Stimulated activated CD4-positive, alpha-beta T cell treated with anti-CD3 and anti-CD28 coated beads, Interleukin-4, amount 100 ng/mL, for 24 hours (primary cell): ENCODE measurements around the gene HSFX2.
"Not testable (repeated sequence)": the region's sequence is repeated elsewhere in the genome, so short reads cannot be mapped to it uniquely, and the experiment has no call there.

Experiments used
- DNase-seq: peaks from one replicate; pipeline ENCODE4 v3.0.0-alpha.2; 2020

Gene HSFX2, protein sequence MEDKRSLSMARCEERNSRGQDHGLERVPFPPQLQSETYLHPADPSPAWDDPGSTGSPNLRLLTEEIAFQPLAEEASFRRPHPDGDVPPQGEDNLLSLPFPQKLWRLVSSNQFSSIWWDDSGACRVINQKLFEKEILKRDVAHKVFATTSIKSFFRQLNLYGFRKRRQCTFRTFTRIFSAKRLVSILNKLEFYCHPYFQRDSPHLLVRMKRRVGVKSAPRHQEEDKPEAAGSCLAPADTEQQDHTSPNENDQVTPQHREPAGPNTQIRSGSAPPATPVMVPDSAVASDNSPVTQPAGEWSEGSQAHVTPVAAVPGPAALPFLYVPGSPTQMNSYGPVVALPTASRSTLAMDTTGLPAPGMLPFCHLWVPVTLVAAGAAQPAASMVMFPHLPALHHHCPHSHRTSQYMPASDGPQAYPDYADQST

DNA sequence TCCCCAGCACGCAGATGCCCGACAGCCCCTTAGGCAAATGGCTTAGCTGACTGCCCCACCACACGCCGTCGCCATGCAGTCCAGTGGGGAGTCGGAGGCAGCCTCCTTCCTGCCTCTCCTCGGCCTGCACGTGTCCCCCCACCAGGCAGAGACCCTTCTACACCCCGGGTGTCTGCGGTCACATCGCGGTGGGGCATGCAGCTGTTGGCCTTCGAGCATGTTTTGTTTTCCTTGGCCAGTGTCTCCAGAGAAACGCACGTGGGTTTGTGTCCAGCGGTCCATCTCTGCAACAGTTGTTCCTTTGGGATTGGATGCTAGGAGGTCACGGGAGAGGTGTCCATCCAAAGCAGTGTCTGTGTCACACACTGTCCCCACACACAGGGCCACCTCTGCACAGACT is at the start of gene HSFX2:
HSFX2 (minus strand) TSS at position 101 of the 400 bp plus-strand sequence. CDS start 614 bp downstream, outside the sequence.
- DNase-seq = not testable (repeated sequence)

DNA sequence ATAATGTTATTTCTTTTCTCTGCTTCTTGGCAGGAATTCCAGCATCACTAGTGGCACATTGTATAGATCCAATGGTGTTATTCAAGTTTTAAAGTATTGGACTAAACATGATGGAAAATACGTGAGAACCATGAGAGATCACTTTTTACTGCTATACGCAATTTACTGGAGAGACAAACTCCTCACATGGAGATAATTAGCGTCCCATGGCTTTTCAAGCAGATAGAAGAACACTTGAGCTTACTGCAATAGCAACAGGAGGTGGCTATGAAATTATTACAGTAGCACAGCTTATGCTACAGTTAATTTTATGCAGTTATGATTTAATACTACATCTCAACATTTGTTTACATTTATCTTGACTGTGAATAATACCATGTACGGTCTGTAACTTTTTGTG is 48.4 kb upstream of the HSFX2 start:
- DNase-seq = no peak

DNA sequence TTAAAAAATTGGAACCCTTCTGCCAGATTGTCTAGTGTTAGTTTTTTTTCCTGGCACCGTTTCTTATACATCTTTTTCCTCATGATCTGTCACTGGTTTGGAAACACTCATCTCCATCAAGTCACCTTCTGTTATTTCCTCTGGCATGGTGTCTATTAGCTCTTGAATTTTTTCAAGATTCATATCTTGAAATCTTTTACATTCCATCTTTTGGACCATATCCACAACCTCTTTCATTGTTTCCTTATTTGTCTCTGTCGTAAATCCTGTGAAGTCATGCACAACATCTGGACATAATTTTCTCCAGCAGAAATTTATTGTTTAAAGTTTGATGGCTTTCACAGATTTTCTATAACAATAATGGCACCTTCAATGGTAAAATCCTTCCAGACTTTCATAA is 46.7 kb upstream of the HSFX2 start:
- no peak for DNase-seq

DNA sequence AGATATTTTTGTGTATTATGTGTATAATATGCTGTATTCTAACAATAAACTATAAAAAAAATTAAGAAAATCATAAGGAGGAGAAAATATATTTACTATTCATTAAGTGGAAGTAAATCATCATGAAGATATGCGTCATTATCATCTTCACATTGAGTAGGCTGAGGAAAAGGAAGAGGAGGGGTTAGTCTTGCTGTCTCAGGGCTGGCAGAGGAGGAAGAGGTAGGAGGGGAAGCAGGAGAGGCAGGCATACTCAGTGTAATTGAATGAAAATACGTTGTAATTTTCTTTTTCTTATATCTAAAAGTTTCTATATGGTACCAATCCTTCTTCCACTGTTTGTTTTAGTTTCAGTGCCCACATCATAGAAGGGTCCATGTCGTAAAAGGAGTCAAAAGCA is 46.3 kb upstream of the HSFX2 start:
- DNase-seq = no peak

DNA sequence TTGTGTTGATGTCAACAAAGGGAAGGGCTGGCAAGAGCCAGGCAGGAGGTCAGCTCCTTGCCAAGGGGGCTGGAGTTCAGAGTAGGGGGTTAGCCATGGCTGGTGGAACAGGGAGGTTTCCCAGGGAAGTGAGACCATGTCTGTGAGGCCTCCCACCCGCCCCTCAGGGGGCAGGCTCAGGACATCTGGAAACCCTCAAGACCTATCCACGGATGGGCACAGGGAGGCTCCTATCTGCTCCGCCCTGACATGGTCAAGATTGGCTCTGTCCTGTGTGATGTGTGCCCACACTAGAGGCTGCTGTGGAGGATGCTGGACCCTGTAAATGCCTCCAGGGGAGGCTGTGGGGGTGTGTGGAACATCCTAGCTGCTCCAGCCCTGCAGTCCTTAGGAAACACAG is 44.5 kb upstream of the HSFX2 start:
- DNase-seq = no peak

DNA sequence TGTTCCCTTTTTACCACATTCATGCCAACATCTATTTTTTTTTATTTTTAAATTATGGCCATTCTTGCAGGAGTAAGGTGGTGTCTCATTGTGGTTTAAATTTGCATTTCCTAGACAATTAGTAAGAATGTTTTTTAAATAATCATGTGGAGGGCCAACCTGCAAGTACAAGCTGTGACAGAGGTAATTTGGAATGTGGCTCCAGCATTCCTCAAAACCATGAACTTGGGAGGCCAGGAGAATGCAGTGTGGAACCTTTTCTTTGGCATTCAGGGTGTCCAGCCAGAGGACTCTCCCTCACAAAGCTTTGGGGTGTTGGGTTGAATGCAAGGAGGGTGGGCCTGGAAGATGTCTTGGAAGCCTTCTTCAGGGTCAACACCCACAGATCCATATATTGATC is 43.7 kb upstream of the HSFX2 start:
- no peak for DNase-seq

DNA sequence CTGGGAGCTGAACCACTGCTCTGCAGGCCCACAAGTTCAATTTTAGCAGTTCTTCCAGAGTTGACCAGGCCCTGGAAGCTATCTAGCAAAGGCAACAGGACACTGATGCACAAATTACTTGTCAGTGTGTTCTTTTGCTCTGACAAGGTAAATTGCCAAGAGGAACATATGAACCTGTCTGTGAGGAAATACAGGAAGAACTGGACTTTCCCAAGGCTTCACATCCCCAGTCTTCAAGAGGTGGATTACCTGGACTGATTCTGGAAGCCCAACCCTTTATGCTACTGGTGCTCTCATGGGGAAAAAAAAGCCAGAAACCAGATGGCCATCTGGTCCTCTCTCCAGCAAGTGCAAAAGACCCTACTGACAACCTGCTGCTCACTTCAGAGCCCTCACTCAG is 38.4 kb upstream of the HSFX2 start:
- no peak for DNase-seq

DNA sequence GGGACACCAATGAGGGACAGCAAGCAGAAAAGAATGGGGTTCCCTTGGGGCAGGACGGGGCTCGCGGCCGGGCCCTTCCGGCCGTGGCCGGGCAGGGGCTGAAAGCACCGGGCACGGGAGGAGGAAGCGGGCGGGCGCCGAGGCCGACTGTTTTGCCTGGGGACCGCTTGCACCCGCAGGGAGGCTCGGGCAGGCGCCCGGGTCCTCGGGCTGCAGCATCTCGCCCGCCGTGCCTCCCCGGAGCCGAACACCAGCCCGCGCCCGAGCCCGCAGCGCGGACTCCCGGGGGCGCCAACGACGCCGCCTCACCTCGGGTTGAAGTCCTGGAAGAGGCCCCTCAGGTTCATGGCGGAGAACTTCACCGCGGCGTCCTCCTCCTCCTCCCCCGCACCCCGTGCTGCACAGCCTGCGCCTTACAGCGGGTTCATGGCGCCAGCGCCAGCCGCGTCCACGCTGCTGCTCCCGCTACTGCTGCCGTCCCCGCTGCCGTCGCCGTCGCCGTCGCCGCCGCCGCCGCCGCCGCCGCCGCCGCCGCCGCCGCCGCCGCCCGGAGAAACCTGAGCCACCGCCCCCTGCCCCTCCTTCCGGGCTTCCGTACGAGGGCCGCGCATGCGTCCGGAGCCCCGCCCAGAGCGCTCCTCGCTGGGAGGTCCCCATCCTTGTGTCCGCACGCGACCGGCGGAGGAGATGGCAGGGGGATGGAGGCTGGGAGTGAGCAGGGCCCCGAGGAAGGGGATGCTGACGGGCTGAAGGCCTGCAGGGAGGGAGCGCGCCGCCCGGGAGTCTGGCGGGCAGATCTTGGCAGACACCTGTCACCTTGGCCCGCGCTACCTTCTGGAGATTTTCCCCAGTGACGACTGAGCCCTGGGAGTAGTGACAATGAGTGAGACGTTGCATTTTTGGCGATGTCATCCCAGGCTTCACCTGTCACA is 36.4 kb upstream of the HSFX2 start, which contains the start of gene TMEM185A:
TMEM185A (minus strand) TSS at position 559 of the 932 bp plus-strand sequence; CDS start at position 347, 212 bp downstream.
- DNase-seq = peak; percentile 77

DNA sequence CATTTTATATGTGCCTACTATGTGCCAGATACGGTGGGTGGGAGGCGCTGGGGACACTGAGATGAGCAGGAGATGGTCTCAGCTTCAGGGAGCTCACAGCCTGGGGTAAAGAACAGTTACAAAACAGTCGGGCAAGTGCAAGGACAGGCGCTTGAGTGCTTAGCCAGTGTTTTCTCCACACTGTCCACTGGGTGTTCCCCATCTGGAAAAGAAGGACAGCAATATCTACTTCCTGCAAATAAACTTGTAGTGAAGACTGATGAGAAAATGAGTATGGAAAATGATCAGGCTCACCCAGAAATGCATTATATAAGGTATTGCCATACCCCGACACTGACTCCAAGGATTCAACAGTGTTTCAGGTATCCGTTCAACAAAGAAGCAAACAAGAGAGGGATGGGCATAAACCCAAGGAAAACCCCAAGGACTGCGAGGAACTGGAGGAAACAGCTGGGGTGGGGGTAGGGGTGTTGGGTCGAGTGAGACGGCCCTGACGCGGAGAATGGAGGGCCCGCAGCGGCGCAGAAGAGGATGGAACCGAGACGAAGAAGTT is 35.6 kb upstream of the HSFX2 start:
- DNase-seq = no peak

DNA sequence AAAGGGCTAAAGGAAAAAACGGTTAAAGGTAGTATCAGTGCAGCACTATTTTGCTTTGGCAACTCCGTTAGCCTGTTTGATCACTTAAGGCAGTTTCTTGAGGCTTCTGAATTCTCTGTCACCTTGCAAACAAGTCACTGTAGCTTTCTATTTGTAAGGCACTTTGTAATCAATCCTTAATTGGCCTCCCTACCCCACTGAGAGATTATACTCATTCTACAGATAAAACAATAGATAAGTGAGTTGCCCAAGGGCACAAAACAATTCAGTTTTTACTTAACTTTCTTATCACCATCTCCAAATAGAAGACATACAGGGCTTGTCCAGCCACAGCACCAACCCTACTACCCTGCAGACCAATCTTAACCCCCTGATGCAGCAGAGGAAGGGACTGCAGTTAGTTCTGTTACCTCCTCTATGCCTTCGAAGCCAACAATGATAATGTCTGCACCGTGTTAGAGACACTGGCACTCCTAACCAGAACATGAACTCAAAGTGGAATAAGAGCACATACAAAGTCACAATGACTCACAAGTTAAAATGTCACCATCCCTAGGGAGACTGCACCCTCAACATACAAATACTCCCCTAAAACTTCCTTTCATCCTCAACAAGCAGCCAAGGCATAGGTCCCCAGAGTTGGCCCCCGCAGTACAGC is 34.7 kb upstream of the HSFX2 start:
- DNase-seq = no peak

DNA sequence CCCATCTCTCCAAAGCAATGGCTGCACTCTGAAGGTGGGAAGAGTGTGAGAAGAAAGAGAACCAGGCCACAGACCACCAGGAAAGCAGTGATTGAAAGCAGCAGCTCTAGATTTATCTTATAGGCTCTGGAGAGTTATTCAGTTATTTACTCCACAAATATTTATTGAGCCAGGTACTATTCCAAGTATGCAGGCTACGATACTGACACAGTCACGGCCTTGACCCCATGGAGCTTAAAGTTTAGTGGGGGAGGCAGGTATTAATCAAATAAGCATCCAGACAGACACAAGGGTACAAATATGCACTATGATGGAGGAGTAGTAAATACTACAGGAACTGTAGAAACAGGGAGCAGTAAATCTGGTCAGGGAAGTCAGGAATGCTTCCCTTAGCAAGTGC is 33.7 kb upstream of the HSFX2 start:
- no peak for DNase-seq

DNA sequence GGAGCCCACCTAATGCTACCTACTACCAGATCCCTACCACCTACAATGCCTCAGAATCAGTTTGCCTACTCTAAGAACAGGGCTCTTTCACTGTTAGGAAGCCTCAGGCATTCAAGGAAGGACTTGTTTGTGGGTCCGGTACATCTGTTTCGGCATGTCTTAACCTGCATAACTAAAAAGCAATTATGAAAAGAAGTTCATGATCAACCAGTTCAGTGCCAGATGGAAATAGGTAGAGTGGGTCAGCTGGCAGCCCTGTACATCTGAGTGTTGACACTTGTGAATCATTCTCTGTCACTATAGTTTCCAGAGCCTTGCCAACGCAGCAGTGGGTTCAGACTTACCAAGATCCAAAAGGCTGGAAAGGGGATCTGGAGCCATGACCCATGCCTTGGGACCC is 33.2 kb upstream of the HSFX2 start:
- DNase-seq = no peak

DNA sequence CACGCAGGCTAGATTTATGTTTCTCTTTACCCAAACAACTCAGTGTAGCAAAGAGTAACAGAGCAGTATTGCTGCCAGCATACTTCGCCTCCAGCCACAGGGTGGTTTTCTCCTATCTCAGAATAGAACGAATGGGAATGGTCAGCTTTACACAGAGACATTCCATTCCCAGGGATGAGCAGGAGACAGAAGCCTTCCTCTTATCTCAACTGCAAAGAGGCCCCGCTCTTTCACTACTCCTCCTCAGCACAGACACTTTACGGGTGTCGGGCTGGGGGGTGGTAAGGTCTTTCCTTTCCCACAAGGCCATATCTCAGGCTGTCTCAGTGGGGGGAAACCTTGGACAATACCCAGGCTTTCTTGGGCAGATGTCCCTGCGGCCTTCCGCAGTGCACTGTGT is 31.7 kb upstream of the HSFX2 start:
- DNase-seq = not testable (repeated sequence)

DNA sequence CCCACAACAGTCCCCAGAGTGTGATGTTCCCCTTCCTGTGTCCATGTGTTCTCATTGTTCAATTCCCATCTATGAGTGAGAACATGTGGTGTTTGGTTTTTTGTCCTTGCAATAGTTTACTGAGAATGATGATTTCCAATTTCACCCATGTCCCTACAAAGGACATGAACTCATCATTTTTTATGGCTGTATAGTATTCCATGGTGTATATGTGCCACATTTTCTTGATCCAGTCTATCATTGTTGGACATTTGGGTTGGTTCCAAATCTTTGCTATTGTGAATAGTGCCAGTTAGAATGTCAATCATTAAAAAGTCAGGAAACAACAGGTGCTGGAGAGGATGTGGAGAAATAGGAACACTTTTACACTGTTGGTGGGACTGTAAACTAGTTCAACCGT is 24.5 kb upstream of the HSFX2 start:
- not testable (repeated sequence) for DNase-seq

DNA sequence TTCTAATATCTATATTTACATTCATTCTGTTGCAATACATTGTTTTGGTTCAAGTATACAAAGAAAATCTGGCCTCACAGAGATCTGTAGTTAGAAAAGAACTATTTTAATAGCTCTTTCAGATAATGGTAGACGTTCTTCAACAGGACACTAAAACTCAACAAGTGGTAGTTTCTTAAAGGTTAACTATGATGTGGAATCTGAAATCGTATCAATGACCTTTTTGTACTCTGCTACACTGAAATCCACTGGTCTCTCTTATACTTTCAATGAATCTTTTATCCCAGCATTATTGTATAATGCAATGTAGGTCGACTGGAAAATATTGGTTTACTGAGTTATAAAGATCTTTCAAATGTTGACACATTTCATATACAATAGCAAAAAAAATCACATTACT is 23.8 kb upstream of the HSFX2 start:
- no peak for DNase-seq

DNA sequence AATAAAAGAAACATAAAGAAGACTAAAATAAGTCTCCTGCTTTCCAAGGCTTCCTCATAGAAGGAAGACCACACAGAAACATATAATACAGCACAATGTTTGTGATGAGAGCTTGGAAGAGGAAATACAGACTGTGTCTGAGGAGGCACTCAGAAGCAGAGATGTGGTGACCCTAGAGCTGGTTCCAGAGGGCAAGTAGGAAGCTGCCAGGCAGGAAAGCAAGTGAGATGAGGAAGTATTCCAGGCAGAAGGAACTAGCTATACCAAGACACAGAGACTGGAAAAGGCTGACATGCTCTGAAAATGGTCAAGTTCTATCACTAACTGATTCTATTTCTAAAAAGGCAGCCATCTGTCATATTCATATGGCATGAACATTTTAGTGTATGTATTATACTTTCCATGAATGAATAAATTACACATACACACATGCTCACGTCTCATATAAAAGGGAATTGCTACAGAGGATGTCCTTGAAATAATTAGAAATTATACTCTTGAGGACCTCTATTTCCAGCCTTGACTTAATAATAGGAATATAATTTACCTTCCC is 16.6 kb upstream of the HSFX2 start:
- DNase-seq = no peak

DNA sequence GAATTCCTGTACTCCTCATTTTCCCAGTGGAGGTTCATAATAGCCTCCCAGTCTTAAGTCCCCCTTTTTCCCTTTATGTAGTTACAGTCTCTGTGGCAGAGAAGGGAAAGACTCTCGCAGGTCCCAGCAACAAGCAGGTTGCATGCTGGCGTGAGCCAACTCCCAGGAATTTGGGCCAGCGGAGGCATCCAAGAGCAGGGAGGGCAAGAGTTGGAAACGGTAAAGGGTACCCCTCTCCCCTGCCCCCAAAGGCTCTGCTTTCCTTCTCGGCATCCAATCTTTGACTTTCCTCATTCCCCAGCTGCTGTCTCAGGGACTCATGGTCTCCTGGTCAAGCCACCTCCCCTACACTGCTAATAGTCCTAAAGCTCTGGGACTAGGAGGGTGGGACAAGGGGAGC is 15.4 kb upstream of the HSFX2 start:
- DNase-seq = no peak

DNA sequence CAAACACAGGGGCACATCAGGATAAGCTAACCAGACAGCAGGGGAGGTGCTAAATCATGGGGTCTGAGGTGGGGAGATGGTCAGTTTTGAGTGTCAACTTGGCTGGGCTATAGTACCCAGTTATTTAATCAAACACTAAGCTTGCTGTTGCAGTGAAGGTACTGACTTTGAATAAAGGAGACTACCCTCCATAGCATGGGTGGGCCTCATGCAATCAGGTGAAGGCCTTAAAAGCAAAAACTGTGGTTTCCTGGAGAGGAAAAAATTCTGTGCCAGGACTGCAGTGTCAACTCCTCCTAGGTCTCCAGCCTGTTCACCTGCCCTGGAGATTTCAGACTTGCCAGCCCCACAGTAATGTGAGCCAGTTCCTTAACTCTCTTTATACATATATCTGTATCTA is 12.6 kb upstream of the HSFX2 start:
- no peak for DNase-seq

DNA sequence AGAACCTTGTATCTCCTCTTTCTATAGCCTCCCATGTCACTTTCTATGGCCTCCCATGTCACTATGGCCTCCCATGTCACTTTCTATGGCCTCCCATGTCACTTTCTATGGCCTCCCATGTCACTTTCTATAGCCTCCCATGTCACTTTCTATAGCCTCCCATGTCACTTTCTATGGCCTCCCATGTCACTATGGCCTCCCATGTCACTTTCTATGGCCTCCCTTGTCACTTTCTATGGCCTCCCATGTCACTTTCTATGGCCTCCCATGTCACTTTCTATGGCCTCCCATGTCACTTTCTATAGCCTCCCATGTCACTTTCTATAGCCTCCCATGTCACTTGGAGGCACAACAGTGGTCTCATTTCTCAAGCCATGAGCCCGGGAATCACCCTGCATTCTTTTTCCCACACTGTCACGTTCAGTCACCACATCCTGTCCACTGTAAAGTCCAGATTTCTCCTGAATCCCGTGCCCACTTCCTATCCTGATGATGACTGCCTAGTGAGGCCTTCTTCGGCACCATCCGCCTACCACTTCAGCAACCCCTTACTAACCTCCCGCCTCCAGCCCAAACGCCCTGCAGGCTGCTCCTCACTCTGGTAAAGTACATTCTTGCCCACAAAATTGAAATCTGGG is 10.3 kb upstream of the HSFX2 start:
- not testable (repeated sequence) for DNase-seq

DNA sequence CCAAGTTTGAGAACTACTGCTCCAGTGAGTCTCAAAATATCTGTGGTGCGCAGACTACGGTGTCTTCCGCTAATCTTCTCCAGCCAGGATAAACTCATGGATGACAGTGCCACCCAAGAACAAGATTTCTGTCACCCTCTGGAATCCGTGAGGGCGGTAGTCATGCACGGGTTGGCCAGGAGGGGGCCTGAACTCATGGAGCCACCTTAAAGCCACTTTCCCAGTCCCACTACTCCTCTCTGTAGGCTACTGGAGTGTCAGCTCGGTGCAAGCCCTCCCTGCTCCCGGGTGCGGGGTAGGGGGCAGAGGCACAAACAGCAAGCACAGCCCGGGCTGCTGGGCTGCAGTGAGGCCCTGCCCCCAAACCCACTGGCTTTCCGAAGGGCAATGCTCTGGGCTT is 3.5 kb upstream of the HSFX2 start:
- DNase-seq = not testable (repeated sequence)

DNA sequence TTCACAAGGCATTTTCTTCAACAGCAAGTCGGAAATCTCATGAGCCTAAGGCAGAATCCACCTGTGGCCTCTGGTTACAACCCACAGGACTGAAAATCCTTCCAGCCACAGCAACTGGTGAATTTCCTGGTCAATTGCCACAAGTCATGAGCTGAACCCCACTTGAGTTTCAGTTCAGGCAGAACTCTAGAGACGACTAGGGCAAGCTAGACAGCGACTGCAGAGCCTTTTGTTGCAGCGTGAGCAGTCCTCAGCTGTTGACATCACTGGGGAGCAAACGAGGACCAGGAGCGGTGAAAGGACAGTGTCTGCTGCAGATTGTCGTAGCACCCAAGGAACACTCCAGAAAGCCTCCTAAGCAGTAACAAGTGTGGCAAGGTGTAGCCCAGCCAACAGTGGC is 829 bp upstream of the HSFX2 start:
- not testable (repeated sequence) for DNase-seq

DNA sequence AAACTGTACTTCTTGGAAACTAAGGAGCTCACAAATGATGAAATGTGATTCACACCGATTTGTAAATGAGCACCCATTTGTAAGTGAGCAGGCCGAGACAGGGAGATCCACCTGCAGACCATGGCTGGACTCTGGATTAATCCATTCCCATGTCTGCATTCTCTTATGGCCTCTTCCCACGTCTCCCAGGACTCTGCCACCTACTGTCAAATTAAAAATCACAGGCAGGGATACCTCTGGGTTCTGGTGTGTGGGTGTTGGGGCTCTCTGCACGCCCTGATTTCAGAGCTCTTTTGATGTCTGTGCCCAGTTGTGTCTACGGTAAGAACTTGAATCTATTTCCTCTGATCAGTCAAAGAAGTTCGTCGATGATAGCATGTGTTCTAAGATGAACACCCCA is 4.1 kb downstream of the HSFX2 start:
- DNase-seq = not testable (repeated sequence)
